ENCODE measurements around the gene KRT6A. TPM values are rescaled to one million over a fixed set of nuclear protein-coding genes. Genes with fewer than 3 reads are reported as not detected.
"Not testable (repeated sequence)": the region's sequence is repeated elsewhere in the genome, so short reads cannot be mapped to it uniquely, and the experiment has no call there.

KRT6A gene
- total RNA-seq, 1 donor from 2014 or later: not detected

DNA sequence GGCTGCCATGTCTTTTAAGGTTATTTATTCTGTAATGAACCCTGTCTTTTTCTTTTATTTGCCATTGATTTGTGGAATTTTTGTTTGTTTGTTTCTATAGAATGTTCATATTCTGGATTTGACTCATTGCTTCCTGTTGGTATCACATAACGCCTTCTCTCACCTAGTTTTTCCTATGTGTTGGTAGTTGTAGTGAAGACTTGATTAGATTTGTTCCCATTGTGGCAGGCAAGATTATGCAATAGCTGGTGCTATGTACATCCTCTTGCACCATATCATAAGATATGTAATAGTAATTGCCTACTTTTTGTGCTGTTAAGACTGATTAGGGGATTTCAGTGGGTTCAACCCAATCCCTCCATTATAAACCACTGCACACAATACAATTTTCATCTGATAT is 37.2 kb downstream of the KRT6A start:
- peaks cover 16% of the 10 kb centered on the region for H3K27me3 Mint-ChIP-seq (ENCODE audit: insufficient read depth)
- H3K27ac Mint-ChIP-seq: no peak overlapping the region
- no peak for DNase-seq (ENCODE audit: low spot score)
- no peak overlapping the region for H3K4me3 Mint-ChIP-seq
- H3K4me1 Mint-ChIP-seq (ENCODE audit: low read depth): peaks cover 17% of the 10 kb centered on the region
- no peaks in the 10 kb centered on the region for H3K9me3 Mint-ChIP-seq
- intact Hi-C loops (cut with micrococcal nuclease): no loop called here
- no peaks in the 10 kb centered on the region for H3K36me3 Mint-ChIP-seq (ENCODE audit: low read depth)

DNA sequence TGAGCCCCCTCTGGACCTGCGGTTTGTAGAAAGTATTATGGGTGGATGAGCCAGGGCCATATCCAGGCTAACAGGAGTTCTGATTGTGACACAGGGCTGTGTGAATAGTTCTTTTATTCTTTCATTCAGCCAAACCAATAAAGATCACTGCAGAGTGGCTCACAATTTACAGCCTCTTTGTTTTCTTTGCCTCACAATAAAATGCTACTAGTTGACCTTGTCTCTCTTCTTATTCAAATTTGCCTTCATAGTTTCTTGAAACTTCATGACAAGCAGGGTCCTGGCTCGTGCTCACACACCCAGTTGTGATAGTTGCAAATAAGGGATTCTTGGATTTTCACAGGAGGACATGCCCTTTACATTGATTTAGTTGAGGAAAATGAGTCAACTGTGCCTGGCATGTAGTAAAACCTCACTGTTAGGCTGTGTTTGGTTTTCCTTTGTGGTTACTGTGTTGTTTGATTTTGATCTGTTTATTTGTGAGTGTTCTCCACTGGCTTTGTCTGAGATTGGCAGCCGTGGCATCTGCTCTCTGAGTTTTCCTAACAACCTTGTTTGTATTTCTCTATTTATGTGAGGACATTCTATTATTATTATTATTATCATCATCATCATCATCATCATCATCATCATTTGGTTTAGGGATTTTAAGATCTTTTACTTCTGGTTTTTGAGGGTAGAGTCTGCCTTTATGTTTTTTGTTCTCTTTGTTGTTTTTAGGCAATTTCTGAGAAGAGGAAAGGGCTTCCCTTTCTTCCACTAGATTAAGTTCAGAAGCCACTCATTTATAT is 38.5 kb downstream of the KRT6A start:
- intact Hi-C loops (cut with micrococcal nuclease): no loop called here
- H3K9me3 Mint-ChIP-seq: no peaks in the 10 kb centered on the region
- no peak for DNase-seq (ENCODE audit: low spot score)

GRCh38 chr12:52452101-52452500 is 41.0 kb downstream of the KRT6A start, which contains the start of gene KRT6B:
Gene KRT6B, minus strand, starts transcription at chr12:52452146. Its CDS starts 68 bp downstream, at chr12:52452078.
- no peak within 1 kb of the TSS for H3K4me3 Mint-ChIP-seq
- no peak within 1 kb of the TSS for H3K27ac Mint-ChIP-seq
- intact Hi-C loops (cut with micrococcal nuclease): no loop called here
- no peaks in the 10 kb centered on the region for H3K9me3 Mint-ChIP-seq
- peaks cover 14% of the 10 kb centered on the region for H3K27me3 Mint-ChIP-seq (ENCODE audit: insufficient read depth)
- no peaks in the 10 kb centered on the region for H3K36me3 Mint-ChIP-seq (ENCODE audit: low read depth)
- peaks cover 17% of the 10 kb centered on the region for H3K4me1 Mint-ChIP-seq (ENCODE audit: low read depth)
- DNase-seq (ENCODE audit: low spot score): no peak

More for the DNA sequence above, 38.5 kb downstream of the KRT6A start:
- no peak overlapping the region for H3K4me3 Mint-ChIP-seq
- peaks cover 17% of the 10 kb centered on the region for H3K4me1 Mint-ChIP-seq (ENCODE audit: low read depth)
- H3K27ac Mint-ChIP-seq: no peak overlapping the region
- H3K36me3 Mint-ChIP-seq (ENCODE audit: low read depth): no peaks in the 10 kb centered on the region
- H3K27me3 Mint-ChIP-seq (ENCODE audit: insufficient read depth): peaks cover 16% of the 10 kb centered on the region

DNA sequence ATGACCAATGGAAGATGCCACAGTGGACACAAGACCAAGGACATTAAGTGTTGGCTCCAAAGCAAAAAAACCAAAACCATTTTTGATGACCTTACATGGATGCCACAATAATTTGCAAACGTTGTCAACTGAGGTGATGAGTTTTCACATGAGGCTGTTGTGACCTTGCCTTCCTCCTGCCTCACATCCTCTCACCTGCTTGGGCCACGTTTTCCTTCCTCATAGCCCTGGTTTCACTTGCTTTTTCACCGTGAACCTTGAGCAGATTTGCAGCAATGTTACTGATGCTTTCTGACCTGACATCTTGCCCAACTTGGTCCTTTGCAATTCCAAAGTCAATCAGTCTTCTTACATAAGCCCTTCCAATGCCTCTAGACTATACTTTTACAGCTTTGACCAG is 44.8 kb downstream of the KRT6A start:
- Mint-ChIP-seq H3K4me1 (ENCODE audit: low read depth) (no peaks in the 10 kb centered on the region), H3K4me3 (no peak overlapping the region), H3K27me3 (ENCODE audit: insufficient read depth) (peaks cover 17% of the 10 kb centered on the region), H3K27ac (no peak overlapping the region), H3K36me3 (ENCODE audit: low read depth) (no peaks in the 10 kb centered on the region), H3K9me3 (no peaks in the 10 kb centered on the region)
- intact Hi-C loops (cut with micrococcal nuclease): no loop called here
- DNase-seq (ENCODE audit: low spot score): no peak

GRCh38 chr12:52447196-52447595 is 45.9 kb downstream of the KRT6A start:
- H3K9me3 Mint-ChIP-seq; H3K36me3 Mint-ChIP-seq (ENCODE audit: low read depth); intact Hi-C loops (cut with micrococcal nuclease); H3K4me1 Mint-ChIP-seq (ENCODE audit: low read depth); H3K4me3 Mint-ChIP-seq; DNase-seq (ENCODE audit: low spot score); H3K27ac Mint-ChIP-seq: not testable (repeated sequence)
- H3K27me3 Mint-ChIP-seq (ENCODE audit: insufficient read depth): peaks cover 22% of the 10 kb centered on the region

DNA sequence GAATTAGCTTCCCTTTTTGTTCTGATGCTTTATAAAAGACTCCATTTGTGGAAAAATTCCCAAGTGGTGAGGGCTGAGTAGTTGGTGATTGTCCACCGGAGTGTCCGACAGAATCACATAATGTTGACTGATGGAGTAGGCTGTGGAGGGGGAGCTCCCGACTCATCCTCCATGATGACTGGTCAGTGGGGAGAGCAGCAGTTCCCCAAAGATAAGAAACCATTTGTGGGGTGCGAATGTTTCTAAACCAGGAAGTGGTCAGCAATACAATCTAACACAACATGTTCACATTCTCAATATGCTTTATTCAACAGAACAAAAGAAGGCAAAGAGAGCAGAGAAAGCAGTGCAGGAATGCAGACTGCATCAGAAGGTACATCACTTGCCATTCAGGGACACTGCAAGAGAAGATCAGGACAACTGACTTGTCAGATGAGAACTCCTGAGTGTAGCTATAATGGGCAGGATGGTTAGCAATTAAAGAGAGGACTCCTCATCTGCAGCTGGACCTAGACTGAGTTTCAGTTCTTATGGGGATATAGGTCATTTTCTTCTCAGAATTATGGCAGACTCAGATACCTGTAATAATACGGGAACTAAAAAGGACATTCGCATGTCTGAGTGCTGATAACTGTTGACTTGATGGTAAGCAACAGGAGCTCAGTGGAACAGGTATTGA is 46.6 kb downstream of the KRT6A start:
- Mint-ChIP-seq H3K27ac (no peak overlapping the region), H3K4me3 (no peak overlapping the region), H3K27me3 (ENCODE audit: insufficient read depth) (peaks cover 26% of the 10 kb centered on the region), H3K9me3 (no peaks in the 10 kb centered on the region), H3K4me1 (ENCODE audit: low read depth) (no peaks in the 10 kb centered on the region), H3K36me3 (ENCODE audit: low read depth) (no peaks in the 10 kb centered on the region)
- intact Hi-C loops (cut with micrococcal nuclease): no loop called here
- DNase-seq (ENCODE audit: low spot score): no peak

DNA sequence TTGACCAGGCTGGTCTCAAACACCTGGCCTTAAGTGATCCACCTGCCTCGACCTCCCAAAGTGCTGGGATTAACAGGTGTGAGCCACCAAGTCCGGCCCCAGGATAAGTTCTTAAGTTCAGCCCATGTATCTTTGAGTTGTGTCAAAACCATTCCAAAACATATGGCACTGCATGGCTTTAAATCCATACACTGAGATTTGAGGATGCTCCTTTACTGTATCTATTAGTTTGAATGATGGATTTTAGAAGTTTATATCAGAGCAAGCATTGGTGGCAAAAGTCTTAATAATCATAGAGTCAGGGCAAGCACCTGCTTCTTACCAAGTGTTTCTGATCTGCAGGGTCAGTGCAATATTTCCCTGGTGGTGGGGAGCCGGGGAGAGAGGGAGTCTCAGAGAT is 47.2 kb downstream of the KRT6A start:
- no peak overlapping the region for H3K4me3 Mint-ChIP-seq
- no peak for DNase-seq (ENCODE audit: low spot score)
- H3K27me3 Mint-ChIP-seq (ENCODE audit: insufficient read depth): peaks cover 27% of the 10 kb centered on the region
- H3K4me1 Mint-ChIP-seq (ENCODE audit: low read depth): no peaks in the 10 kb centered on the region
- no peaks in the 10 kb centered on the region for H3K9me3 Mint-ChIP-seq
- no peak overlapping the region for H3K27ac Mint-ChIP-seq
- H3K36me3 Mint-ChIP-seq (ENCODE audit: low read depth): no peaks in the 10 kb centered on the region
- intact Hi-C loops (cut with micrococcal nuclease): no loop called here

DNA sequence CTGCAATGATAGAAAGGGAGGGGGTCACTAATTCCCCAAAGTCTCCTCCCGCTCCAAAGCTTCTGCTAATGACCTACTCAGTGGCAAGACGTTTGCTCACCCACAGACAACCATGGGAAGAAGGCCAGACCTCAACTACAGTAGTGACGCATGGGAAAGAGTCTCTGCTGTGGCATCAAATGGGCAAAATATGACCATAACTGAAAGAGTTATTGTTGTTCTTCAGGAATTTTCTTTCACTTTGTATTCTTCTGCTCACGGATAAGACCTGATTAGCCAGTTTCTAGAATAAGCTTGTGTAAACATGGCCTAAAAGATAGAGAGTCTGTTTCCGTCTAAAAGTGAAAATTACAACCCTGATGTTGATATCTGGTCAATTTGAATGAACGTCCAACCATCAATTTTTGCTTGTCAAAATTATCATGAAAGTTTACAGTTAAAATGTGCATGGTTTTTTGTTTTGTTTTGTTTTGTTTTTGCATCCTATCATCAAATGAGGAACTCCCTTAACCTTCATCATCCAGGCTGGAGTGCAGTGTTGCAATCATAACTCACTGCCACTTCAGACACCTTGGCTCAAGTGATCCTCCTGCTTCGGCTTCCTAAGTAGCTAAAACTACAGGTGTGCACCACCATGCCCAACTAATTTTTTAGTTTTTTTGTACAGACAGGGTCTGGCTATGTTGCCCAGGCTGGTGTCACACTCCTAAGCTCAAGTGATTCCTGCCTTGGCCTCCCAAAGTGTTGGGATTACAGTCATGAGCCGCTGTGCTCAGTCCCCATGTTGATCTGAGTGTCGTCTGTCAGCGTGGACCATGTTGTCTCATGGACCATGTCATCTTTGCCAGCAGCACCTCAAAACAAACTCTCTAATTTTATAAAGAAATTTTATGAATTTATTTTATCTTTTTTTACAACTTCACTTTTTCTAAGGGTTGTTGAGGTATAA is 48.1 kb downstream of the KRT6A start:
- DNase-seq (ENCODE audit: low spot score): no peak
- Mint-ChIP-seq H3K36me3 (ENCODE audit: low read depth) (no peaks in the 10 kb centered on the region), H3K4me1 (ENCODE audit: low read depth) (no peaks in the 10 kb centered on the region), H3K4me3 (no peak overlapping the region), H3K27me3 (ENCODE audit: insufficient read depth) (peaks cover 27% of the 10 kb centered on the region), H3K27ac (no peak overlapping the region), H3K9me3 (no peaks in the 10 kb centered on the region)
- intact Hi-C loops (cut with micrococcal nuclease): no loop called here

DNA sequence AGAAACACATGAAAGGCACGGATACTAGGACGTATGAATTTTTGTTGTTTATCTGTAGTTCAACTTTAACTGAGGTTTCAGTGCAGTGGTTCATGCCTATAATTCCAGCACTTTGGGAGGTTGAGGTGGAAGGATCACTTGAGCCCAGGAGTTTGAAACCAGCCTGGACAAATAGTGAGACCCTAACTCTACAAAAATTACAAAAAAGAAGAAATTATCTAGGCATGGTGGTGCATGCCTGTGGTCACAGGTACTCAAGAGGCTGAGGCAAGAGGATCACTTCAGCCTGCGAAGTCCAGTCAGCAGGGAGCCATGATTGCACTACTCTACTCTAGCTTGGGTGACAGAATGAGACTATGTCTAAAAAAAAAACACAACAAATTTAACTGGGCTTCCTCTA is 49.1 kb downstream of the KRT6A start:
- H3K36me3 Mint-ChIP-seq (ENCODE audit: low read depth): no peaks in the 10 kb centered on the region
- intact Hi-C loops (cut with micrococcal nuclease): no loop called here
- peaks cover 27% of the 10 kb centered on the region for H3K27me3 Mint-ChIP-seq (ENCODE audit: insufficient read depth)

GRCh38 chr12:52442600-52443061 is 50.4 kb downstream of the KRT6A start:
- no peaks in the 10 kb centered on the region for H3K9me3 Mint-ChIP-seq
- no peaks in the 10 kb centered on the region for H3K36me3 Mint-ChIP-seq (ENCODE audit: low read depth)
- no peak overlapping the region for H3K27ac Mint-ChIP-seq
- no peaks in the 10 kb centered on the region for H3K4me1 Mint-ChIP-seq (ENCODE audit: low read depth)
- peaks cover 27% of the 10 kb centered on the region for H3K27me3 Mint-ChIP-seq (ENCODE audit: insufficient read depth)
- intact Hi-C loops (cut with micrococcal nuclease): no loop called here
- DNase-seq (ENCODE audit: low spot score): no peak
- H3K4me3 Mint-ChIP-seq: no peak overlapping the region

More for the DNA sequence above, 49.1 kb downstream of the KRT6A start:
- H3K4me1 Mint-ChIP-seq (ENCODE audit: low read depth): no peaks in the 10 kb centered on the region
- no peak for DNase-seq (ENCODE audit: low spot score)
- H3K9me3 Mint-ChIP-seq: no peaks in the 10 kb centered on the region
- no peak overlapping the region for H3K27ac Mint-ChIP-seq
- H3K4me3 Mint-ChIP-seq: no peak overlapping the region

DNA sequence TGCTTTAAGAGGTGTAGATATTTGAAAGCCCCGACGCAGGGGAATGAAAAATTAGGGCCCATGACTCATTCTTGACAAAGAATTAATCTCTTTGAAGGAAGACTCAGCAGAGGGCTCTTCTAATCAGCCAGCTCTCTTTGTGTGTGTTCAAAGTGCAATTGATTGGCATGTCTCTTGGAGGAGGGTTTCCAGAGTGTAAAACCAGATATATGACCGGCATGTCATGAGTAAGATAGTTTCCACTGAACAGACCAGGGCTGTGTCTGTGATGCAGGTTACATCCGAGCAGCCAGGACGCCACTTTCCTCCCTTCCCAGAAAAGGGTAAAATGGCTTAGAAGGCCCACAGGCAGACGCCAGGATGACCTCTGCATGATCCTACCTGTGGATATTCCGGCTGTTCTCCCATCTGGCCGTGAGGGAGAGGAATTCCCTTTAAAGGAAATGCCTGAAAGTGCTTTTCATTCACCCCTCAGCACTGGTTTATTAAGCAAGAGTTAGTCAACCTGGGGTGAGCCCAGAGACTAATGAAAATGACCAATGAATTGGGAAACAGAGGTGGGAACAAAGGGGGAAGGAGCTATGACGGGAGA is 51.6 kb downstream of the KRT6A start:
- Mint-ChIP-seq H3K27ac (no peak overlapping the region), H3K9me3 (no peaks in the 10 kb centered on the region), H3K36me3 (ENCODE audit: low read depth) (no peaks in the 10 kb centered on the region)

GRCh38 chr12:52440821-52441319 is 52.2 kb downstream of the KRT6A start:
- no peak overlapping the region for H3K27ac Mint-ChIP-seq
- no peak overlapping the region for H3K4me3 Mint-ChIP-seq
- no peak for DNase-seq (ENCODE audit: low spot score)
- H3K9me3 Mint-ChIP-seq: no peaks in the 10 kb centered on the region
- no peaks in the 10 kb centered on the region for H3K4me1 Mint-ChIP-seq (ENCODE audit: low read depth)
- H3K27me3 Mint-ChIP-seq (ENCODE audit: insufficient read depth): peaks cover 19% of the 10 kb centered on the region
- no peaks in the 10 kb centered on the region for H3K36me3 Mint-ChIP-seq (ENCODE audit: low read depth)
- intact Hi-C loops (cut with micrococcal nuclease): no loop called here

More for the DNA sequence above, 51.6 kb downstream of the KRT6A start:
- Mint-ChIP-seq H3K4me1 (ENCODE audit: low read depth) (no peaks in the 10 kb centered on the region), H3K4me3 (no peak overlapping the region), H3K27me3 (ENCODE audit: insufficient read depth) (peaks cover 23% of the 10 kb centered on the region)
- intact Hi-C loops (cut with micrococcal nuclease): no loop called here
- no peak for DNase-seq (ENCODE audit: low spot score)
